GM23338 (cell line): ENCODE data around the gene ZFP62. TPM values are rescaled to one million over a fixed set of nuclear protein-coding genes. Genes with fewer than 3 reads are reported as not detected.

Experiments used
- ATAC-seq: fragments of 200-7000 bp; cut with Tn5 transposase; 3 replicates; pipeline ENCODE4 v1.9.1; 2020
- DNase-seq: peaks from one replicate; pipeline ENCODE4 v3.0.0-alpha.2; 2015; ENCODE audit warnings: low spot score
- H2AFZ ChIP-seq: fragments of 200-600 bp; sonication (generic); 2 replicates; pipeline ENCODE4 v1.8.0; 2016; ENCODE audit warnings: antibody characterized with exemption, mild to moderate bottlenecking, moderate library complexity
- H3F3A ChIP-seq: fragments of 200-600 bp; sonication (generic); replicated peaks from 2 replicates; pipeline ENCODE4 v1.8.0; 2017; ENCODE audit warnings: antibody characterized with exemption, mixed run types, low read depth
- H3K27ac ChIP-seq: fragments of 200-600 bp; sonication (generic); 2 replicates; pipeline ENCODE4 v1.6.1; 2016; ENCODE audit warnings: low read depth
- H3K27me3 ChIP-seq: fragments of 200-600 bp; sonication (generic); 2 replicates; pipeline ENCODE4 v1.8.0; 2016; ENCODE audit warnings: mild to moderate bottlenecking, mixed run types, moderate library complexity; ENCODE audit not compliant: insufficient read depth
- H3K36me3 ChIP-seq: fragments of 200-600 bp; sonication (generic); 2 replicates; pipeline ENCODE4 v1.8.0; 2016; ENCODE audit warnings: mild to moderate bottlenecking; ENCODE audit not compliant: insufficient read depth
- H3K4me1 ChIP-seq: fragments of 200-600 bp; sonication (generic); 2 replicates; pipeline ENCODE4 v1.8.0; 2016; ENCODE audit warnings: mild to moderate bottlenecking, moderate library complexity; ENCODE audit not compliant: insufficient read depth
- H3K4me2 ChIP-seq: fragments of 200-600 bp; sonication (generic); 2 replicates; pipeline ENCODE4 v1.7.1; 2017; ENCODE audit warnings: mixed run types
- H3K4me3 ChIP-seq: fragments of 200-600 bp; sonication (generic); 2 replicates; pipeline ENCODE4 v1.6.1; 2016; ENCODE audit warnings: mixed run types
- H3K79me2 ChIP-seq: fragments of 200-600 bp; sonication (generic); replicated peaks from 2 replicates; pipeline ENCODE4 v1.8.0; 2017; ENCODE audit warnings: mild to moderate bottlenecking; ENCODE audit not compliant: insufficient read depth
- H3K9me2 ChIP-seq: fragments of 200-600 bp; sonication (generic); 2 replicates; pipeline ENCODE4 v1.8.0; 2017; ENCODE audit not compliant: insufficient read depth
- H4K20me1 ChIP-seq: fragments of 200-600 bp; sonication (generic); replicated peaks from 2 replicates; pipeline ENCODE4 v1.8.0; 2017; ENCODE audit warnings: mild to moderate bottlenecking; ENCODE audit not compliant: insufficient read depth
- H3K27ac Mint-ChIP-seq: 2 replicates; pipeline ENCODE4 v1.8.0; 2020; ENCODE audit warnings: inconsistent platforms, mild to moderate bottlenecking, moderate library complexity, mixed read lengths
- H3K27me3 Mint-ChIP-seq: 3 replicates; pipeline ENCODE4 v1.8.0; 2022; ENCODE audit warnings: low read depth, mild to moderate bottlenecking, moderate library complexity, mixed read lengths, inconsistent platforms; ENCODE audit not compliant: insufficient read depth, poor library complexity
- H3K36me3 Mint-ChIP-seq: 3 replicates; pipeline ENCODE4 v1.8.0; 2021; ENCODE audit warnings: low read depth, mild to moderate bottlenecking, inconsistent platforms, moderate library complexity, mixed read lengths
- H3K4me1 Mint-ChIP-seq: 3 replicates; pipeline ENCODE4 v1.8.0; 2020; ENCODE audit warnings: mild to moderate bottlenecking, inconsistent platforms, mixed read lengths
- H3K4me3 Mint-ChIP-seq: 3 replicates; pipeline ENCODE4 v1.8.0; 2021; ENCODE audit warnings: moderate library complexity, mild to moderate bottlenecking, inconsistent platforms, mixed read lengths
- H3K9me3 Mint-ChIP-seq: 3 replicates; pipeline ENCODE4 v1.8.0; 2020; ENCODE audit warnings: moderate library complexity, mild to moderate bottlenecking, inconsistent platforms, mixed read lengths
- EZH2 ChIP-seq: fragments of 200-600 bp; sonication (generic); IDR thresholded peaks from one replicate; pipeline ENCODE4 v1.8.0; 2017; ENCODE audit warnings: antibody characterized with exemption, mild to moderate bottlenecking, low read depth; ENCODE audit not compliant: unreplicated experiment
- JUNB ChIP-seq: IDR thresholded peaks from one replicate; pipeline ENCODE4 v1.6.1; 2016; ENCODE audit warnings: antibody characterized with exemption; ENCODE audit not compliant: unreplicated experiment
- POLR2AphosphoS5 ChIP-seq: IDR thresholded peaks from 2 replicates; pipeline ENCODE4 v1.6.1; 2016; ENCODE audit warnings: antibody characterized with exemption, low read depth
- ZNF331 ChIP-seq: fragments of 250-450 bp; sonication (Bioruptor Pico); IDR thresholded peaks from 2 replicates; pipeline ENCODE4 v1.5.0; 2020; ENCODE audit warnings: low read depth, mild to moderate bottlenecking, moderate library complexity
- polyA plus RNA-seq: library from polyadenylated mRNA; unstranded; fragments of >200 nt; fragmentation: Nextera tagmentation; extraction: Ambion mirVana; gene quantifications from 2 replicates; pipeline ENCODE4 v1.2.1, GENCODE V29; 2016
- total RNA-seq: library from RNA; depleted of rRNA; stranded (reverse); fragments of >200 nt; shearing (Covaris generic); gene quantifications from 2 replicates; pipeline ENCODE4 v1.2.3, GENCODE V29; 2014
- TF ChIP-seq, protein P1 (sequence below): fragments of 250-450 bp; sonication (Bioruptor Pico); IDR thresholded peaks from 2 replicates; pipeline ENCODE4 v1.5.0; 2020; ENCODE audit warnings: mild to moderate bottlenecking, moderate library complexity
- TF ChIP-seq, protein P2 (sequence below), 2 experiments: fragments of 200-600 bp in 1 of 2; sonication (generic) in 1 of 2; conservative IDR thresholded peaks; 2 replicates each; pipeline versions ENCODE4 v1.5.1 to v1.6.1; 2016 to 2017; ENCODE audit warnings: antibody characterized with exemption in 2 of 2, low read depth in 2 of 2, mild to moderate bottlenecking in 2 of 2, moderate library complexity in 1 of 2
- TF ChIP-seq, protein P3 (sequence below): IDR thresholded peaks from one replicate; pipeline ENCODE4 v1.6.1; 2018; ENCODE audit warnings: antibody characterized with exemption; ENCODE audit not compliant: unreplicated experiment

Gene ZFP62
- total and polyA plus RNA-seq, 2 experiments from 2014 or later = 32.9 to 33.2 TPM

DNA sequence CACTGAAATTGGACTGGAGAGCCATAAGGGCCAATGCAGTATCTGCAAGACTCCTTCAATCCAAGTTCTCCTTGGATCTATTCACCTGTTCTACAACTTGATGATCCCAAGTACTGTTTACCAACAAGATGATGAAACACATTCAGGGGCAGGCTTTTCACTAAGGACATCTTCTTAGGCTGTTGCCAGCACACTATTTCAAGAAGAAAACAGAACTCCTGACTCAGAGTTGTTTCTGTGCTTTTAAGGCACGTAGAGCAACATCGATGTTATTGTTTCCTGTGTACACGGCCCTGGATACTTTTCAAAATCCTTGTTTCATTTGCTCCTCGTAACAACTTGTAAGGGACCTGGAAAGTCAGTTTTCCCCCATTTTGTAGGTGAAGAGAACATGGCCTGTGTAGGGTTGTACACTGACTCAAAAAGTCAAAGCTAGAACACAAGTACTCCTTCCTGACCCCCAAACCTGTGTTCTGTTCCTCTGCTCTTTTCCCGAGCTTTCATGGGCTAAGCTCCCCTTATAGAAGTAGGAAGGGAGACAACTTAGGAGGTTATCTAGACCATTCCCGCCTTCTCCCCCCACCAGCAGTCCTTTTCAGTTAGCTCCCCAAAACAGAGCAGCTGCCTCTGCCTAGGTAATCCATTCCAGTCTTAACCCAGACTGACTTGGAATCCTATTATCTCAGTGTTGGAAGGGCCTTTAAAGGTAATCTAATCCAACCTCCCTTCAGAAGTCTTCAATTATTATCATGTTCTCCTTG, 53.2 kb downstream of the ZFP62 start:
- no peak overlapping the region for H3K27ac ChIP-seq
- H4K20me1 ChIP-seq = no peaks in the 10 kb centered on the region
- Mint-ChIP-seq H3K9me3 (no peaks in the 10 kb centered on the region; the same call in 2 of the 3 replicates), H3K27ac (no peak overlapping the region), H3K4me1 (peaks cover 71% of the 10 kb centered on the region), H3K4me3 (peak overlapping the region; percentile 72), H3K36me3 (peaks cover 21% of the 10 kb centered on the region; the same call in 2 of the 3 replicates), H3K27me3 (peaks cover 9% of the 10 kb centered on the region)
- H3K4me3 ChIP-seq = peak overlapping the region; percentile 95; the same call in 1 of the 2 replicates
- peaks cover 12% of the 10 kb centered on the region; the same call in 1 of the 2 replicates for H3F3A ChIP-seq
- no peaks in the 10 kb centered on the region for H3K27me3 ChIP-seq
- peaks cover 36% of the 10 kb centered on the region for H3K4me1 ChIP-seq
- H3K36me3 ChIP-seq = no peaks in the 10 kb centered on the region
- H3K4me2 ChIP-seq = peak overlapping the region; percentile 90
- no peaks in the 10 kb centered on the region for H3K9me2 ChIP-seq
- H2AFZ ChIP-seq = no peak overlapping the region
- ATAC-seq (no peak), DNase-seq (no peak)
- H3K79me2 ChIP-seq = peaks cover 37% of the 10 kb centered on the region
- TF ChIP-seq, protein P1, sequence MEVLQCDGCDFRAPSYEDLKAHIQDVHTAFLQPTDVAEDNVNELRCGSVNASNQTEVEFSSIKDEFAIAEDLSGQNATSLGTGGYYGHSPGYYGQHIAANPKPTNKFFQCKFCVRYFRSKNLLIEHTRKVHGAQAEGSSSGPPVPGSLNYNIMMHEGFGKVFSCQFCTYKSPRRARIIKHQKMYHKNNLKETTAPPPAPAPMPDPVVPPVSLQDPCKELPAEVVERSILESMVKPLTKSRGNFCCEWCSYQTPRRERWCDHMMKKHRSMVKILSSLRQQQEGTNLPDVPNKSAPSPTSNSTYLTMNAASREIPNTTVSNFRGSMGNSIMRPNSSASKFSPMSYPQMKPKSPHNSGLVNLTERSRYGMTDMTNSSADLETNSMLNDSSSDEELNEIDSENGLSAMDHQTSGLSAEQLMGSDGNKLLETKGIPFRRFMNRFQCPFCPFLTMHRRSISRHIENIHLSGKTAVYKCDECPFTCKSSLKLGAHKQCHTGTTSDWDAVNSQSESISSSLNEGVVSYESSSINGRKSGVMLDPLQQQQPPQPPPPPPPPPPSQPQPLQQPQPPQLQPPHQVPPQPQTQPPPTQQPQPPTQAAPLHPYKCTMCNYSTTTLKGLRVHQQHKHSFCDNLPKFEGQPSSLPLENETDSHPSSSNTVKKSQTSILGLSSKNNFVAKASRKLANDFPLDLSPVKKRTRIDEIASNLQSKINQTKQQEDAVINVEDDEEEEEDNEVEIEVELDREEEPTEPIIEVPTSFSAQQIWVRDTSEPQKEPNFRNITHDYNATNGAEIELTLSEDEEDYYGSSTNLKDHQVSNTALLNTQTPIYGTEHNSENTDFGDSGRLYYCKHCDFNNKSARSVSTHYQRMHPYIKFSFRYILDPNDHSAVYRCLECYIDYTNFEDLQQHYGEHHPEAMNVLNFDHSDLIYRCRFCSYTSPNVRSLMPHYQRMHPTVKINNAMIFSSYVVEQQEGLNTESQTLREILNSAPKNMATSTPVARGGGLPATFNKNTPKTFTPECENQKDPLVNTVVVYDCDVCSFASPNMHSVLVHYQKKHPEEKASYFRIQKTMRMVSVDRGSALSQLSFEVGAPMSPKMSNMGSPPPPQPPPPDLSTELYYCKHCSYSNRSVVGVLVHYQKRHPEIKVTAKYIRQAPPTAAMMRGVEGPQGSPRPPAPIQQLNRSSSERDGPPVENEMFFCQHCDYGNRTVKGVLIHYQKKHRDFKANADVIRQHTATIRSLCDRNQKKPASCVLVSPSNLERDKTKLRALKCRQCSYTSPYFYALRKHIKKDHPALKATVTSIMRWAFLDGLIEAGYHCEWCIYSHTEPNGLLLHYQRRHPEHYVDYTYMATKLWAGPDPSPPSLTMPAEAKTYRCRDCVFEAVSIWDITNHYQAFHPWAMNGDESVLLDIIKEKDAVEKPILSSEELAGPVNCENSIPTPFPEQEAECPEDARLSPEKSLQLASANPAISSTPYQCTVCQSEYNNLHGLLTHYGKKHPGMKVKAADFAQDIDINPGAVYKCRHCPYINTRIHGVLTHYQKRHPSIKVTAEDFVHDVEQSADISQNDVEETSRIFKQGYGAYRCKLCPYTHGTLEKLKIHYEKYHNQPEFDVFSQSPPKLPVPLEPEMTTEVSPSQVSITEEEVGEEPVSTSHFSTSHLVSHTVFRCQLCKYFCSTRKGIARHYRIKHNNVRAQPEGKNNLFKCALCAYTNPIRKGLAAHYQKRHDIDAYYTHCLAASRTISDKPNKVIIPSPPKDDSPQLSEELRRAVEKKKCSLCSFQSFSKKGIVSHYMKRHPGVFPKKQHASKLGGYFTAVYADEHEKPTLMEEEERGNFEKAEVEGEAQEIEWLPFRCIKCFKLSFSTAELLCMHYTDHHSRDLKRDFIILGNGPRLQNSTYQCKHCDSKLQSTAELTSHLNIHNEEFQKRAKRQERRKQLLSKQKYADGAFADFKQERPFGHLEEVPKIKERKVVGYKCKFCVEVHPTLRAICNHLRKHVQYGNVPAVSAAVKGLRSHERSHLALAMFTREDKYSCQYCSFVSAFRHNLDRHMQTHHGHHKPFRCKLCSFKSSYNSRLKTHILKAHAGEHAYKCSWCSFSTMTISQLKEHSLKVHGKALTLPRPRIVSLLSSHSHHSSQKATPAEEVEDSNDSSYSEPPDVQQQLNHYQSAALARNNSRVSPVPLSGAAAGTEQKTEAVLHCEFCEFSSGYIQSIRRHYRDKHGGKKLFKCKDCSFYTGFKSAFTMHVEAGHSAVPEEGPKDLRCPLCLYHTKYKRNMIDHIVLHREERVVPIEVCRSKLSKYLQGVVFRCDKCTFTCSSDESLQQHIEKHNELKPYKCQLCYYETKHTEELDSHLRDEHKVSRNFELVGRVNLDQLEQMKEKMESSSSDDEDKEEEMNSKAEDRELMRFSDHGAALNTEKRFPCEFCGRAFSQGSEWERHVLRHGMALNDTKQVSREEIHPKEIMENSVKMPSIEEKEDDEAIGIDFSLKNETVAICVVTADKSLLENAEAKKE = no peak
- TF ChIP-seq, protein P2, sequence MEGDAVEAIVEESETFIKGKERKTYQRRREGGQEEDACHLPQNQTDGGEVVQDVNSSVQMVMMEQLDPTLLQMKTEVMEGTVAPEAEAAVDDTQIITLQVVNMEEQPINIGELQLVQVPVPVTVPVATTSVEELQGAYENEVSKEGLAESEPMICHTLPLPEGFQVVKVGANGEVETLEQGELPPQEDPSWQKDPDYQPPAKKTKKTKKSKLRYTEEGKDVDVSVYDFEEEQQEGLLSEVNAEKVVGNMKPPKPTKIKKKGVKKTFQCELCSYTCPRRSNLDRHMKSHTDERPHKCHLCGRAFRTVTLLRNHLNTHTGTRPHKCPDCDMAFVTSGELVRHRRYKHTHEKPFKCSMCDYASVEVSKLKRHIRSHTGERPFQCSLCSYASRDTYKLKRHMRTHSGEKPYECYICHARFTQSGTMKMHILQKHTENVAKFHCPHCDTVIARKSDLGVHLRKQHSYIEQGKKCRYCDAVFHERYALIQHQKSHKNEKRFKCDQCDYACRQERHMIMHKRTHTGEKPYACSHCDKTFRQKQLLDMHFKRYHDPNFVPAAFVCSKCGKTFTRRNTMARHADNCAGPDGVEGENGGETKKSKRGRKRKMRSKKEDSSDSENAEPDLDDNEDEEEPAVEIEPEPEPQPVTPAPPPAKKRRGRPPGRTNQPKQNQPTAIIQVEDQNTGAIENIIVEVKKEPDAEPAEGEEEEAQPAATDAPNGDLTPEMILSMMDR (conservative IDR thresholded peaks at IDR 0.05; ENCODE audit: low read depth in 2 of 2) = no peak
- TF ChIP-seq JUNB (no peak), POLR2AphosphoS5 (no peak), ZNF331 (no peak), EZH2 (no peak)
- TF ChIP-seq, protein P3, sequence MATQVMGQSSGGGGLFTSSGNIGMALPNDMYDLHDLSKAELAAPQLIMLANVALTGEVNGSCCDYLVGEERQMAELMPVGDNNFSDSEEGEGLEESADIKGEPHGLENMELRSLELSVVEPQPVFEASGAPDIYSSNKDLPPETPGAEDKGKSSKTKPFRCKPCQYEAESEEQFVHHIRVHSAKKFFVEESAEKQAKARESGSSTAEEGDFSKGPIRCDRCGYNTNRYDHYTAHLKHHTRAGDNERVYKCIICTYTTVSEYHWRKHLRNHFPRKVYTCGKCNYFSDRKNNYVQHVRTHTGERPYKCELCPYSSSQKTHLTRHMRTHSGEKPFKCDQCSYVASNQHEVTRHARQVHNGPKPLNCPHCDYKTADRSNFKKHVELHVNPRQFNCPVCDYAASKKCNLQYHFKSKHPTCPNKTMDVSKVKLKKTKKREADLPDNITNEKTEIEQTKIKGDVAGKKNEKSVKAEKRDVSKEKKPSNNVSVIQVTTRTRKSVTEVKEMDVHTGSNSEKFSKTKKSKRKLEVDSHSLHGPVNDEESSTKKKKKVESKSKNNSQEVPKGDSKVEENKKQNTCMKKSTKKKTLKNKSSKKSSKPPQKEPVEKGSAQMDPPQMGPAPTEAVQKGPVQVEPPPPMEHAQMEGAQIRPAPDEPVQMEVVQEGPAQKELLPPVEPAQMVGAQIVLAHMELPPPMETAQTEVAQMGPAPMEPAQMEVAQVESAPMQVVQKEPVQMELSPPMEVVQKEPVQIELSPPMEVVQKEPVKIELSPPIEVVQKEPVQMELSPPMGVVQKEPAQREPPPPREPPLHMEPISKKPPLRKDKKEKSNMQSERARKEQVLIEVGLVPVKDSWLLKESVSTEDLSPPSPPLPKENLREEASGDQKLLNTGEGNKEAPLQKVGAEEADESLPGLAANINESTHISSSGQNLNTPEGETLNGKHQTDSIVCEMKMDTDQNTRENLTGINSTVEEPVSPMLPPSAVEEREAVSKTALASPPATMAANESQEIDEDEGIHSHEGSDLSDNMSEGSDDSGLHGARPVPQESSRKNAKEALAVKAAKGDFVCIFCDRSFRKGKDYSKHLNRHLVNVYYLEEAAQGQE = no peak
